ENCODE results near the gene DLG3.

- no peak for TF ChIP-seq CTCF (IDR thresholded peaks at IDR 0.05; ENCODE audit: low read depth, low read length)
- no peak for TF ChIP-seq EZH2phosphoT487 (IDR thresholded peaks at IDR 0.05; ENCODE audit: low read depth)
These were observed at the start of gene DLG3 for GRCh38 chrX:70444326-70444945.

Measured in OCI-LY3 (cell line).